A549 (cell line): ENCODE measurements around the gene TMEM9. TPM values are rescaled to one million over a fixed set of nuclear protein-coding genes. Genes with fewer than 3 reads are reported as not detected.

Experiments
- ATAC-seq, 2 experiments: fragments of 200-7000 bp in 1 of 2; fragments of >200 bp in 1 of 2; cut with Nextera tagmentation in 1 of 2; cut with Tn5 transposase in 1 of 2; 3 replicates each; pipeline versions ENCODE4 v1.8.0 to v1.9.1; 2018 to 2020; ENCODE audit warnings: mild to moderate bottlenecking in 1 of 2, moderate library complexity in 1 of 2
- CTCF ChIA-PET: fragments of 300-600 bp; sonication (Branson Sonifier 250); formaldehyde crosslinking; extraction: SDS; loops from one replicate; lab custom pipeline; 2021; ENCODE audit warnings: antibody characterized with exemption, inconsistent platforms; lab: Yijun Ruan, JAX
- POLR2A ChIA-PET: fragments of 350-600 bp; formaldehyde crosslinking; extraction: SDS; loops from one replicate; lab custom pipeline; 2021; ENCODE audit warnings: antibody characterized with exemption, inconsistent platforms; lab: Yijun Ruan, JAX
- DNase-seq, 2 experiments: peaks; one replicate each; pipeline versions ENCODE4 v3.0.0 to v3.0.0-alpha.2; 2011 to 2016; ENCODE audit warnings: low read depth in 1 of 2, low spot score in 1 of 2
- FAIRE-seq: peaks from 2 replicates; lab custom pipeline; 2011; peaks lifted over from hg19 to GRCh38; lab: Jason Lieb, UNC
- H3K27ac ChIP-seq, 2 experiments: fragments of >200 bp; sonication (Bioruptor Twin); formaldehyde crosslinking; 3 replicates each; pipeline ENCODE4 v1.5.1; 2016 to 2017
- H3K4me1 ChIP-seq: fragments of >200 bp; sonication (Bioruptor Twin); formaldehyde crosslinking; 3 replicates; pipeline ENCODE4 v1.6.1; 2016
- H3K4me2 ChIP-seq: fragments of >200 bp; sonication (Bioruptor Twin); formaldehyde crosslinking; 3 replicates; pipeline ENCODE4 v1.6.1; 2016
- H3K4me3 ChIP-seq: fragments of >200 bp; sonication (Bioruptor Twin); formaldehyde crosslinking; 3 replicates; pipeline ENCODE4 v1.5.1; 2016
- H3K9me3 ChIP-seq: fragments of >200 bp; sonication (Bioruptor Twin); formaldehyde crosslinking; 3 replicates; pipeline ENCODE4 v1.6.1; 2016
- BHLHE40 ChIP-seq: IDR thresholded peaks from 2 replicates; pipeline ENCODE4 v1.6.1; 2012; ENCODE audit warnings: low read depth, low read length, inconsistent platforms
- CBX8 ChIP-seq: fragments of 200-600 bp; sonication (generic); IDR thresholded peaks from 2 replicates; pipeline ENCODE4 v1.6.1; 2016
- CHD4 ChIP-seq: fragments of 200-600 bp; sonication (generic); IDR thresholded peaks from 2 replicates; pipeline ENCODE4 v1.6.1; 2016; ENCODE audit warnings: antibody characterized with exemption, mild to moderate bottlenecking, borderline replicate concordance
- E2F6 ChIP-seq: IDR thresholded peaks from 2 replicates; pipeline ENCODE4 v1.6.1; 2012; ENCODE audit warnings: low read depth, borderline replicate concordance
- HDAC2 ChIP-seq: fragments of 200-600 bp; sonication (generic); IDR thresholded peaks from 2 replicates; pipeline ENCODE4 v1.6.1; 2016
- HES2 ChIP-seq: fragments of >200 bp; sonication (Bioruptor Twin); formaldehyde crosslinking; IDR thresholded peaks from 2 replicates; pipeline ENCODE4 v1.6.1; 2016
- HMGXB4 ChIP-seq: fragments of 250-450 bp; sonication (Bioruptor Pico); IDR thresholded peaks from 2 replicates; pipeline ENCODE4 v1.5.0; 2021; ENCODE audit warnings: mild to moderate bottlenecking, moderate library complexity, borderline replicate concordance
- HOXA7 ChIP-seq: fragments of 250-450 bp; sonication (Bioruptor Pico); IDR thresholded peaks from 2 replicates; pipeline ENCODE4 v1.5.0; 2020; ENCODE audit warnings: mild to moderate bottlenecking, moderate library complexity
- HOXB13 ChIP-seq: fragments of 250-450 bp; sonication (Bioruptor Pico); IDR thresholded peaks from 2 replicates; pipeline ENCODE4 v1.5.0; 2020; ENCODE audit warnings: low read depth, mild to moderate bottlenecking, moderate library complexity
- JUNB ChIP-seq: fragments of >200 bp; sonication (Bioruptor Twin); formaldehyde crosslinking; IDR thresholded peaks from 2 replicates; pipeline ENCODE4 v1.6.1; 2016
- KDM5A ChIP-seq: fragments of 200-600 bp; sonication (generic); IDR thresholded peaks from 2 replicates; pipeline ENCODE4 v1.6.1; 2016; ENCODE audit warnings: antibody characterized with exemption, mild to moderate bottlenecking
- MAFK ChIP-seq: fragments of 450-650 bp; IDR thresholded peaks from 2 replicates; pipeline ENCODE4 v1.6.1; 2014; ENCODE audit not compliant: partially characterized antibody
- MAZ ChIP-seq: fragments of 150-350 bp; IDR thresholded peaks from 2 replicates; pipeline ENCODE4 v1.6.1; 2014; ENCODE audit warnings: antibody characterized with exemption, low read depth, low read length, borderline replicate concordance
- NFE2L2 ChIP-seq: fragments of 150-350 bp; conservative IDR thresholded peaks from 2 replicates; pipeline ENCODE4 v1.6.1; 2014; ENCODE audit warnings: low read length
- NPAS2 ChIP-seq: fragments of 250-450 bp; sonication (Bioruptor Pico); IDR thresholded peaks from 2 replicates; pipeline ENCODE4 v1.8.0; 2022; ENCODE audit warnings: mild to moderate bottlenecking, moderate library complexity, borderline replicate concordance
- PHF8 ChIP-seq: fragments of 200-600 bp; sonication (generic); IDR thresholded peaks from 2 replicates; pipeline ENCODE4 v1.6.1; 2016; ENCODE audit warnings: low read depth, mild to moderate bottlenecking, antibody characterized with exemption, moderate library complexity, borderline replicate concordance
- RARB ChIP-seq: fragments of 250-450 bp; sonication (Bioruptor Pico); IDR thresholded peaks from 2 replicates; pipeline ENCODE4 v1.8.0; 2021; ENCODE audit warnings: mild to moderate bottlenecking, moderate library complexity
- REST ChIP-seq: fragments of 200-600 bp; sonication (generic); IDR thresholded peaks from 2 replicates; pipeline ENCODE4 v1.6.1; 2016; ENCODE audit warnings: antibody characterized with exemption, mild to moderate bottlenecking, moderate library complexity
- RNF2 ChIP-seq: fragments of 200-600 bp; sonication (generic); IDR thresholded peaks from 2 replicates; pipeline ENCODE4 v1.6.1; 2016; ENCODE audit warnings: low read depth, mild to moderate bottlenecking, antibody characterized with exemption, moderate library complexity, borderline replicate concordance
- ZFP36 ChIP-seq: fragments of 450-650 bp; IDR thresholded peaks from 2 replicates; pipeline ENCODE4 v1.6.1; 2014; ENCODE audit warnings: borderline replicate concordance; ENCODE audit not compliant: partially characterized antibody
- WGBS: methylation state at CpG from one replicate; pipeline ENCODE4 v1.1.6; 2017; ENCODE audit errors: missing lambda C conversion rate; 5-methylcytosine and 5-hydroxymethylcytosine counted together
- polyA plus RNA-seq, 4 experiments: library from polyadenylated mRNA; depleted of rRNA in 3 of 4; stranded (reverse); fragments of >200 nt; fragmentation: RNase III in 1 of 4; extraction: RNeasy Plus Mini Kit Qiagen cat#74134 plus additional on column Dnase treatment in 1 of 4; gene quantifications; 2 replicates in 3 of 4; 3 replicates in 1 of 4; pipeline ENCODE4 v1.2.3, GENCODE V29; 2011 to 2017
- TF ChIP-seq, protein P1 (sequence below): IDR thresholded peaks from 2 replicates; pipeline ENCODE4 v1.6.1; 2012
- TF ChIP-seq, protein P2 (sequence below): fragments of 150-350 bp; IDR thresholded peaks from 2 replicates; pipeline ENCODE4 v1.6.1; 2014; ENCODE audit warnings: low read depth, mild to moderate bottlenecking, low read length
- TF ChIP-seq, protein P3 (sequence below): fragments of 250-450 bp; sonication (Bioruptor Pico); IDR thresholded peaks from 2 replicates; pipeline ENCODE4 v1.5.0; 2020; ENCODE audit warnings: low read depth, mild to moderate bottlenecking, moderate library complexity
- TF ChIP-seq, protein P4 (sequence below): fragments of 450-650 bp; IDR thresholded peaks from 2 replicates; pipeline ENCODE4 v1.6.1; 2014; ENCODE audit warnings: antibody characterized with exemption

Gene TMEM9
- polyA plus RNA-seq, 2 of the 4 experiments (the other 2 are of a cell fraction) = 86.8 to 97.0 TPM

DNA sequence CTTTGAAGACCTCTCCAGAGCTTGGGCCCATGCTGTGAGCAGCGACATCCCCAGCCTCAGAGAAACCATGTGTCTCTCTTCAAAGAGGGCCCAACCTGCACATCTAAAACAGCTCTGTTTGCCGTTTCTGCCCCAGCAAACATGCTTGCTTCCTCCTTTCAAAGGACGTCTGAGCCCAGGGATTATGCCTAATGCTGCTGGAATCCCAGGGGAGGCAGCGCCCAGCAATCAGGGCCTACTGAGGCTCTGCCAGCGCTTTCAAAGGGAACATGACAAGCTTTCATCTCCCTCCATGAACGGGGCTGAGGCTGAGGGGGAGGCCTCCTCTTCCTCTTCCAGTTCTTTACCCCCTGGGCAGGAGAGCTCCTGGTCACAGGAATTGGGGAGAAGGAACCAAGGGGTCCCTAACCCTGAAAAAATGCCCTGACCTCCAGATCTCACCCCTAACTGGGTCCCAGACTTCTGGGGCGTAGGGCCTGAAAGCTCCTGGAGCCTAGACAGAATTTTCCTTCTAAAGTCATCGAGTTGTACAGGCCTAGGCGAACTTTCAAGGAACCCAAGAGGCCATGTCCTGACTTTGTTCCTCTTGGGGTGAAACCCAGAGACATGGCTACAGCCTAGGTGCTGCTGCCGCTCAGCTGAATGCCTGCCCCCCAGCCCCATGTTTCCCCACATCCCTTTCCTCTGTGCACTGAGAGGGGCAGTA is 13.9 kb downstream of the TMEM9 start:
- TF ChIP-seq MAZ (no peak), NFE2L2 (no peak), HES2 (no peak), PHF8 (no peak), ZFP36 (no peak), JUNB (no peak), HOXB13 (no peak), MAFK (no peak), CHD4 (no peak), NPAS2 (CRISPR knock-in tag) (no peak), CBX8 (no peak), BHLHE40 (no peak), RARB (no peak)
- TF ChIP-seq, protein P1, sequence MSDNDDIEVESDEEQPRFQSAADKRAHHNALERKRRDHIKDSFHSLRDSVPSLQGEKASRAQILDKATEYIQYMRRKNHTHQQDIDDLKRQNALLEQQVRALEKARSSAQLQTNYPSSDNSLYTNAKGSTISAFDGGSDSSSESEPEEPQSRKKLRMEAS = no peak
- TF ChIP-seq, protein P2, sequence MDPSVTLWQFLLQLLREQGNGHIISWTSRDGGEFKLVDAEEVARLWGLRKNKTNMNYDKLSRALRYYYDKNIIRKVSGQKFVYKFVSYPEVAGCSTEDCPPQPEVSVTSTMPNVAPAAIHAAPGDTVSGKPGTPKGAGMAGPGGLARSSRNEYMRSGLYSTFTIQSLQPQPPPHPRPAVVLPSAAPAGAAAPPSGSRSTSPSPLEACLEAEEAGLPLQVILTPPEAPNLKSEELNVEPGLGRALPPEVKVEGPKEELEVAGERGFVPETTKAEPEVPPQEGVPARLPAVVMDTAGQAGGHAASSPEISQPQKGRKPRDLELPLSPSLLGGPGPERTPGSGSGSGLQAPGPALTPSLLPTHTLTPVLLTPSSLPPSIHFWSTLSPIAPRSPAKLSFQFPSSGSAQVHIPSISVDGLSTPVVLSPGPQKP = no peak
- TF ChIP-seq, protein P3, sequence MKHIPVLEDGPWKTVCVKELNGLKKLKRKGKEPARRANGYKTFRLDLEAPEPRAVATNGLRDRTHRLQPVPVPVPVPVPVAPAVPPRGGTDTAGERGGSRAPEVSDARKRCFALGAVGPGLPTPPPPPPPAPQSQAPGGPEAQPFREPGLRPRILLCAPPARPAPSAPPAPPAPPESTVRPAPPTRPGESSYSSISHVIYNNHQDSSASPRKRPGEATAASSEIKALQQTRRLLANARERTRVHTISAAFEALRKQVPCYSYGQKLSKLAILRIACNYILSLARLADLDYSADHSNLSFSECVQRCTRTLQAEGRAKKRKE (CRISPR knock-in tag) = no peak
- TF ChIP-seq, all 56 proteins: peak for 0

GRCh38 chr1:201139756-201140155 is 14.5 kb downstream of the TMEM9 start:
- FAIRE-seq (no peak), DNase-seq (no peak), ATAC-seq (no peak)
- no peak overlapping the region for H3K27ac ChIP-seq
- H3K4me3 ChIP-seq = no peak overlapping the region
- H3K4me2 ChIP-seq = no peak overlapping the region
- peaks cover 13% of the 10 kb centered on the region; the same call in 1 of the 3 replicates for H3K4me1 ChIP-seq
- CTCF ChIA-PET = interaction anchor here (1.0 to 8.2 kb wide), 8 partner anchors 9 to 207 kb away, joined by 4 to 60 read pairs (median 5); partner anchors contain the start of gene ASCL5
- WGBS = 90% methylated on average over 9 of the region's 9 CpGs
- H3K9me3 ChIP-seq = no peaks in the 10 kb centered on the region
- POLR2A ChIA-PET = interaction anchor here (0.8 kb wide), 1 partner anchor 26 kb away, joined by 5 read pairs; no protein-coding TSS in a partner anchor
- TF ChIP-seq, protein P2 = no peak
- TF ChIP-seq E2F6 = no peak
- no peak for TF ChIP-seq KDM5A
- no peak for TF ChIP-seq HOXB13
- TF ChIP-seq, protein P4, sequence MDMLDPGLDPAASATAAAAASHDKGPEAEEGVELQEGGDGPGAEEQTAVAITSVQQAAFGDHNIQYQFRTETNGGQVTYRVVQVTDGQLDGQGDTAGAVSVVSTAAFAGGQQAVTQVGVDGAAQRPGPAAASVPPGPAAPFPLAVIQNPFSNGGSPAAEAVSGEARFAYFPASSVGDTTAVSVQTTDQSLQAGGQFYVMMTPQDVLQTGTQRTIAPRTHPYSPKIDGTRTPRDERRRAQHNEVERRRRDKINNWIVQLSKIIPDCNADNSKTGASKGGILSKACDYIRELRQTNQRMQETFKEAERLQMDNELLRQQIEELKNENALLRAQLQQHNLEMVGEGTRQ = no peak
- TF ChIP-seq HDAC2 = no peak
- TF ChIP-seq HOXA7 (CRISPR knock-in tag) = no peak
- TF ChIP-seq HMGXB4 = no peak
- TF ChIP-seq NFE2L2 = no peak
- TF ChIP-seq RNF2 = no peak
- no peak for TF ChIP-seq REST

More for the DNA sequence above, 13.9 kb downstream of the TMEM9 start:
- ChIA-PET CTCF (interaction anchor here (0.5 to 8.2 kb wide), 7 partner anchors 9 to 375 kb away, joined by 3 to 60 read pairs (median 5); partner anchors contain the start of gene ASCL5), POLR2A (interaction anchor here (0.8 kb wide), 1 partner anchor 26 kb away, joined by 5 read pairs; no protein-coding TSS in a partner anchor)
- ATAC-seq = no peak
- FAIRE-seq = no peak
- no peak overlapping the region for H3K4me3 ChIP-seq
- H3K4me1 ChIP-seq = peaks cover 13% of the 10 kb centered on the region; the same call in 1 of the 3 replicates
- no peaks in the 10 kb centered on the region for H3K9me3 ChIP-seq
- 82% methylated on average over 10 of the region's 10 CpGs for WGBS
- H3K4me2 ChIP-seq = no peak overlapping the region
- no peak for DNase-seq
- H3K27ac ChIP-seq = no peak overlapping the region
